Measurements from ENCODE around the gene VSTM2B.

GRCh38 chr19:29529646-29530539 is 4.1 kb downstream of the VSTM2B start:
- TF ChIP-seq CTCF (IDR thresholded peaks at IDR 0.05; ENCODE audit: low read depth, low read length) (no peak), POLR2A (IDR thresholded peaks at IDR 0.05; ENCODE audit: extremely low read depth, insufficient read length) (no peak), MAX (IDR thresholded peaks at IDR 0.05; ENCODE audit: low read depth, low read length) (no peak), MYC (IDR thresholded peaks at IDR 0.05; ENCODE audit: low read depth, low read length) (no peak)
